Measurements from ENCODE around the gene EMILIN2. TPM values are rescaled to one million over a fixed set of nuclear protein-coding genes. Genes with fewer than 3 reads are reported as not detected.

EMILIN2 gene
- total RNA-seq, 1 experiment from 2014 or later: 2.3 TPM

GRCh38 chr18:2883076-2883735 is 36.4 kb downstream of the EMILIN2 start:
- H3K4me1 ChIP-seq (ENCODE audit: low read length): no peaks in the 10 kb centered on the region
- H3K27me3 ChIP-seq (ENCODE audit: low read length): no peaks in the 10 kb centered on the region
- no peaks in the 10 kb centered on the region for H3K9me3 ChIP-seq (ENCODE audit: low read length)
- H3K4me2 ChIP-seq (ENCODE audit: low read depth, low read length, poor library complexity, severe bottlenecking): no peak overlapping the region
- H3K27ac ChIP-seq (ENCODE audit: low read length): no peak overlapping the region
- H3K36me3 ChIP-seq (ENCODE audit: insufficient read depth, low read length): no peaks in the 10 kb centered on the region
- no peak overlapping the region for H2AFZ ChIP-seq (ENCODE audit: low read length)
- H3K9ac ChIP-seq (ENCODE audit: low read length): no peak overlapping the region
- H3K9me2 ChIP-seq (replicated peaks; ENCODE audit: insufficient read depth, low read length): no peaks in the 10 kb centered on the region
- H3K79me2 ChIP-seq (ENCODE audit: low read length): no peaks in the 10 kb centered on the region
- no peak overlapping the region for H3K4me3 ChIP-seq (ENCODE audit: low read length)
- no peak for DNase-seq
- H4K20me1 ChIP-seq (ENCODE audit: insufficient read depth, low read depth, low read length): no peaks in the 10 kb centered on the region

GRCh38 chr18:2884706-2885285 is 38.0 kb downstream of the EMILIN2 start:
- Histone ChIP-seq H3K9me3 (ENCODE audit: low read length) (no peaks in the 10 kb centered on the region), H3K79me2 (ENCODE audit: low read length) (no peaks in the 10 kb centered on the region), H4K20me1 (ENCODE audit: insufficient read depth, low read depth, low read length) (no peaks in the 10 kb centered on the region), H3K9ac (ENCODE audit: low read length) (no peak overlapping the region), H3K27me3 (ENCODE audit: low read length) (no peaks in the 10 kb centered on the region), H3K27ac (ENCODE audit: low read length) (no peak overlapping the region), H3K36me3 (ENCODE audit: insufficient read depth, low read length) (no peaks in the 10 kb centered on the region), H3K4me2 (ENCODE audit: low read depth, low read length, poor library complexity, severe bottlenecking) (no peak overlapping the region), H2AFZ (ENCODE audit: low read length) (no peak overlapping the region), H3K4me3 (ENCODE audit: low read length) (no peak overlapping the region), H3K4me1 (ENCODE audit: low read length) (no peaks in the 10 kb centered on the region), H3K9me2 (replicated peaks; ENCODE audit: insufficient read depth, low read length) (no peaks in the 10 kb centered on the region)
- no peak for DNase-seq

GRCh38 chr18:2887470-2887869 is 40.7 kb downstream of the EMILIN2 start:
- Histone ChIP-seq H3K36me3 (ENCODE audit: insufficient read depth, low read length) (no peaks in the 10 kb centered on the region), H4K20me1 (ENCODE audit: insufficient read depth, low read depth, low read length) (no peaks in the 10 kb centered on the region), H3K9ac (ENCODE audit: low read length) (no peak overlapping the region), H3K27ac (ENCODE audit: low read length) (no peak overlapping the region), H3K4me2 (ENCODE audit: low read depth, low read length, poor library complexity, severe bottlenecking) (no peak overlapping the region), H3K27me3 (ENCODE audit: low read length) (no peaks in the 10 kb centered on the region), H3K9me2 (replicated peaks; ENCODE audit: insufficient read depth, low read length) (no peaks in the 10 kb centered on the region), H3K9me3 (ENCODE audit: low read length) (no peaks in the 10 kb centered on the region), H3K4me3 (ENCODE audit: low read length) (no peak overlapping the region), H3K4me1 (ENCODE audit: low read length) (no peaks in the 10 kb centered on the region), H3K79me2 (ENCODE audit: low read length) (no peaks in the 10 kb centered on the region), H2AFZ (ENCODE audit: low read length) (no peak overlapping the region)
- no peak for DNase-seq

GRCh38 chr18:2889761-2890192 is 43.0 kb downstream of the EMILIN2 start:
- no peaks in the 10 kb centered on the region for H3K9me2 ChIP-seq (replicated peaks; ENCODE audit: insufficient read depth, low read length)
- no peak overlapping the region for H3K4me3 ChIP-seq (ENCODE audit: low read length)
- H3K9me3 ChIP-seq (ENCODE audit: low read length): no peaks in the 10 kb centered on the region
- H3K4me2 ChIP-seq (ENCODE audit: low read depth, low read length, poor library complexity, severe bottlenecking): no peak overlapping the region
- no peaks in the 10 kb centered on the region for H3K79me2 ChIP-seq (ENCODE audit: low read length)
- no peaks in the 10 kb centered on the region for H3K36me3 ChIP-seq (ENCODE audit: insufficient read depth, low read length)
- H3K9ac ChIP-seq (ENCODE audit: low read length): no peak overlapping the region
- H3K4me1 ChIP-seq (ENCODE audit: low read length): no peaks in the 10 kb centered on the region
- no peak overlapping the region for H3K27ac ChIP-seq (ENCODE audit: low read length)
- H3K27me3 ChIP-seq (ENCODE audit: low read length): no peaks in the 10 kb centered on the region
- DNase-seq: no peak
- no peaks in the 10 kb centered on the region for H4K20me1 ChIP-seq (ENCODE audit: insufficient read depth, low read depth, low read length)
- no peak overlapping the region for H2AFZ ChIP-seq (ENCODE audit: low read length)

GRCh38 chr18:2890606-2891005 is 43.8 kb downstream of the EMILIN2 start:
- Histone ChIP-seq H3K9me2 (replicated peaks; ENCODE audit: insufficient read depth, low read length) (no peaks in the 10 kb centered on the region), H3K4me3 (ENCODE audit: low read length) (no peak overlapping the region), H4K20me1 (ENCODE audit: insufficient read depth, low read depth, low read length) (no peaks in the 10 kb centered on the region), H3K27me3 (ENCODE audit: low read length) (no peaks in the 10 kb centered on the region), H3K4me2 (ENCODE audit: low read depth, low read length, poor library complexity, severe bottlenecking) (no peak overlapping the region), H3K9ac (ENCODE audit: low read length) (no peak overlapping the region), H3K4me1 (ENCODE audit: low read length) (no peaks in the 10 kb centered on the region), H3K79me2 (ENCODE audit: low read length) (no peaks in the 10 kb centered on the region), H3K36me3 (ENCODE audit: insufficient read depth, low read length) (no peaks in the 10 kb centered on the region), H3K27ac (ENCODE audit: low read length) (no peak overlapping the region), H2AFZ (ENCODE audit: low read length) (no peak overlapping the region), H3K9me3 (ENCODE audit: low read length) (no peaks in the 10 kb centered on the region)
- DNase-seq: no peak

GRCh38 chr18:2891526-2892431 is 45.0 kb downstream of the EMILIN2 start:
- no peak overlapping the region for H3K4me3 ChIP-seq (ENCODE audit: low read length)
- no peaks in the 10 kb centered on the region for H3K9me2 ChIP-seq (replicated peaks; ENCODE audit: insufficient read depth, low read length)
- H4K20me1 ChIP-seq (ENCODE audit: insufficient read depth, low read depth, low read length): no peaks in the 10 kb centered on the region
- H3K9ac ChIP-seq (ENCODE audit: low read length): no peak overlapping the region
- H3K79me2 ChIP-seq (ENCODE audit: low read length): no peaks in the 10 kb centered on the region
- no peak overlapping the region for H3K27ac ChIP-seq (ENCODE audit: low read length)
- no peak for DNase-seq
- no peak overlapping the region for H3K4me2 ChIP-seq (ENCODE audit: low read depth, low read length, poor library complexity, severe bottlenecking)
- H2AFZ ChIP-seq (ENCODE audit: low read length): no peak overlapping the region
- no peaks in the 10 kb centered on the region for H3K36me3 ChIP-seq (ENCODE audit: insufficient read depth, low read length)
- no peaks in the 10 kb centered on the region for H3K27me3 ChIP-seq (ENCODE audit: low read length)
- H3K9me3 ChIP-seq (ENCODE audit: low read length): no peaks in the 10 kb centered on the region
- no peaks in the 10 kb centered on the region for H3K4me1 ChIP-seq (ENCODE audit: low read length)

GRCh38 chr18:2893056-2893455 is 46.2 kb downstream of the EMILIN2 start:
- no peak overlapping the region for H3K27ac ChIP-seq (ENCODE audit: low read length)
- H3K27me3 ChIP-seq (ENCODE audit: low read length): no peaks in the 10 kb centered on the region
- no peaks in the 10 kb centered on the region for H3K79me2 ChIP-seq (ENCODE audit: low read length)
- H3K4me3 ChIP-seq (ENCODE audit: low read length): no peak overlapping the region
- no peaks in the 10 kb centered on the region for H3K4me1 ChIP-seq (ENCODE audit: low read length)
- no peaks in the 10 kb centered on the region for H3K9me2 ChIP-seq (replicated peaks; ENCODE audit: insufficient read depth, low read length)
- no peaks in the 10 kb centered on the region for H4K20me1 ChIP-seq (ENCODE audit: insufficient read depth, low read depth, low read length)
- H2AFZ ChIP-seq (ENCODE audit: low read length): no peak overlapping the region
- no peaks in the 10 kb centered on the region for H3K9me3 ChIP-seq (ENCODE audit: low read length)
- H3K4me2 ChIP-seq (ENCODE audit: low read depth, low read length, poor library complexity, severe bottlenecking): no peak overlapping the region
- DNase-seq: no peak
- no peaks in the 10 kb centered on the region for H3K36me3 ChIP-seq (ENCODE audit: insufficient read depth, low read length)
- no peak overlapping the region for H3K9ac ChIP-seq (ENCODE audit: low read length)

- Histone ChIP-seq H3K4me2 (ENCODE audit: low read depth, low read length, poor library complexity, severe bottlenecking) (no peak overlapping the region), H3K9me2 (replicated peaks; ENCODE audit: insufficient read depth, low read length) (no peaks in the 10 kb centered on the region), H2AFZ (ENCODE audit: low read length) (no peak overlapping the region), H3K9ac (ENCODE audit: low read length) (no peak overlapping the region), H4K20me1 (ENCODE audit: insufficient read depth, low read depth, low read length) (no peaks in the 10 kb centered on the region), H3K79me2 (ENCODE audit: low read length) (no peaks in the 10 kb centered on the region), H3K36me3 (ENCODE audit: insufficient read depth, low read length) (no peaks in the 10 kb centered on the region), H3K9me3 (ENCODE audit: low read length) (no peaks in the 10 kb centered on the region), H3K27ac (ENCODE audit: low read length) (no peak overlapping the region), H3K4me1 (ENCODE audit: low read length) (no peaks in the 10 kb centered on the region), H3K4me3 (ENCODE audit: low read length) (no peak overlapping the region), H3K27me3 (ENCODE audit: low read length) (no peaks in the 10 kb centered on the region)
- no peak for DNase-seq
Measured at GRCh38 chr18:2893676-2894075, 46.9 kb downstream of the EMILIN2 start.

Measured in Karpas-422 (cell line).